AG04450 (cell line): ENCODE data around the gene RIGI. TPM values are rescaled to one million over a fixed set of nuclear protein-coding genes. Genes with fewer than 3 reads are reported as not detected.
A peak's percentile ranks its signal among the peaks of the same experiment; 100 is the strongest.

Source experiments
- CTCF ChIA-PET: fragments of 300-600, 350-600 bp; formaldehyde crosslinking; extraction: SDS; loops from one replicate; lab custom pipeline; 2022; ENCODE audit warnings: antibody characterized with exemption, inconsistent platforms; lab: Charles Lee
- POLR2A ChIA-PET: fragments of 350-600 bp; formaldehyde crosslinking; extraction: SDS; loops from one replicate; lab custom pipeline; 2021; ENCODE audit warnings: antibody characterized with exemption, inconsistent platforms; lab: Yijun Ruan, JAX
- DNase-seq: peaks from one replicate; pipeline ENCODE4 v3.0.0-alpha.2; 2011; ENCODE audit warnings: low read depth, low spot score
- H3K27ac ChIP-seq: one replicate; pipeline ENCODE4 v1.5.1; 2012; ENCODE audit warnings: low read depth, low read length, control low read depth
- H3K27me3 ChIP-seq: one replicate; pipeline ENCODE4 v1.6.0; 2012; ENCODE audit warnings: low read length; ENCODE audit not compliant: control insufficient read depth, insufficient read depth
- H3K4me3 ChIP-seq: 2 replicates; pipeline ENCODE4 v1.5.1; 2011; ENCODE audit warnings: mild to moderate bottlenecking, low read depth, low read length, control low read depth
- H3K9me3 ChIP-seq: 2 replicates; pipeline ENCODE4 v1.5.1; 2012; ENCODE audit warnings: low read length; ENCODE audit not compliant: control insufficient read depth, insufficient read depth
- polyA plus RNA-seq: library from polyadenylated mRNA; depleted of rRNA; stranded (reverse); fragments of >200 nt; gene quantifications from 2 replicates; pipeline ENCODE4 v1.2.3, GENCODE V29; 2011
- TF ChIP-seq, protein P1 (sequence below): IDR thresholded peaks from 2 replicates; pipeline ENCODE4 v1.5.1; 2011; ENCODE audit warnings: low read depth, low read length, control low read depth, inconsistent platforms

The RIGI gene
- polyA plus RNA-seq, 1 experiment = 11.1 TPM

DNA sequence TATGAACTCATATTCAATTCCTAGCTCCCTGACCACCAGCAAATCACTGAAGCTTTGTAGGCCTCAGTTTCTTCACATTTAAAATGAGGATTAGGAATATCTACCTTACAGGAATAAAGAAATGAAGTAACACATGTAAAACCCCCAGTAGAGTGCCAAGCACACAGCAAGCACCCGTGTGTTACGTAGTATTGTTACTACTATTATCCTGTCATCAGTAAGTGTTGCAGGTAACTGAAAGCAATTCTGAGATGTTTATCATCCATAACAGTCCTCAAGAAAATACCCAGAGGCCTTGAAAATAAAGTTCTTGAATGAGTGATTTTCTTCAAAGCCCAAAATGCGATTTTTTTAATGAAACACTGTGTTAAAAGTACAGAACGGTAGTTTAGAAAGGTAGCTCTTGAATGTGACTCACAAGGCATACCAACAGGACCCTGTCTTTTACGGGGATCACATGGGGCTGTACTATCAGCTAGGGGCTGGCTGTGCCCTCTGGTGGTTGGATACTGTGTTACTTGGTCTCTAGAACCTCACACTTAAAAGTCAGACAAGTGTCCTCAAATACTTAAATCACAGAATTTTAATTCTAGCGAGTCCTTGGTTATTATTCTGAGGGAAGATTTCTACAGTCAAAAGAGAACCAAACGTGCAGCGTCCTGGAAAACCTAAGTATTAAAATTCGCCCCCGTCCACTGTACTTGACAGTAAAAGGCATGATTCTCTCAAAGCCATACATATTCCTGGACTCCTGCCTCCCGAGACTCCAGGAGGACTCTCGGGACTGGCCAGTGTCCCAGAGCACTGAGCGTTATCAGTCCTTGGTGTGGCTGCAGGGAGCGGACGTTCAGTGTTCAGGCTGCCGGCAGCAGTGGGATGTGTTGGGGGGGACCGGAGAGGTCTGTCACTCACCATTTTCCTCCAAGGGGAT lies 46.2 kb upstream of the RIGI start:
- TF ChIP-seq, protein P1, sequence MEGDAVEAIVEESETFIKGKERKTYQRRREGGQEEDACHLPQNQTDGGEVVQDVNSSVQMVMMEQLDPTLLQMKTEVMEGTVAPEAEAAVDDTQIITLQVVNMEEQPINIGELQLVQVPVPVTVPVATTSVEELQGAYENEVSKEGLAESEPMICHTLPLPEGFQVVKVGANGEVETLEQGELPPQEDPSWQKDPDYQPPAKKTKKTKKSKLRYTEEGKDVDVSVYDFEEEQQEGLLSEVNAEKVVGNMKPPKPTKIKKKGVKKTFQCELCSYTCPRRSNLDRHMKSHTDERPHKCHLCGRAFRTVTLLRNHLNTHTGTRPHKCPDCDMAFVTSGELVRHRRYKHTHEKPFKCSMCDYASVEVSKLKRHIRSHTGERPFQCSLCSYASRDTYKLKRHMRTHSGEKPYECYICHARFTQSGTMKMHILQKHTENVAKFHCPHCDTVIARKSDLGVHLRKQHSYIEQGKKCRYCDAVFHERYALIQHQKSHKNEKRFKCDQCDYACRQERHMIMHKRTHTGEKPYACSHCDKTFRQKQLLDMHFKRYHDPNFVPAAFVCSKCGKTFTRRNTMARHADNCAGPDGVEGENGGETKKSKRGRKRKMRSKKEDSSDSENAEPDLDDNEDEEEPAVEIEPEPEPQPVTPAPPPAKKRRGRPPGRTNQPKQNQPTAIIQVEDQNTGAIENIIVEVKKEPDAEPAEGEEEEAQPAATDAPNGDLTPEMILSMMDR = peak; percentile 80
- Histone ChIP-seq H3K27me3 (no peaks in the 10 kb centered on the region), H3K27ac (peak overlapping the region; percentile 62), H3K4me3 (peak overlapping the region; percentile 96), H3K9me3 (no peaks in the 10 kb centered on the region; the same call in 1 of the 2 replicates)
- ChIA-PET CTCF (interaction anchor here (0.6 to 20.3 kb wide), 32 partner anchors 9 to 426 kb away, joined by 3 to 1261 read pairs (median 4); partner anchors contain the start of genes ACO1 and RIGI), POLR2A (interaction anchor here (1.4 kb wide), 1 partner anchor 193 kb away, joined by 8 read pairs; no protein-coding TSS in a partner anchor)
- no peak for DNase-seq

DNA sequence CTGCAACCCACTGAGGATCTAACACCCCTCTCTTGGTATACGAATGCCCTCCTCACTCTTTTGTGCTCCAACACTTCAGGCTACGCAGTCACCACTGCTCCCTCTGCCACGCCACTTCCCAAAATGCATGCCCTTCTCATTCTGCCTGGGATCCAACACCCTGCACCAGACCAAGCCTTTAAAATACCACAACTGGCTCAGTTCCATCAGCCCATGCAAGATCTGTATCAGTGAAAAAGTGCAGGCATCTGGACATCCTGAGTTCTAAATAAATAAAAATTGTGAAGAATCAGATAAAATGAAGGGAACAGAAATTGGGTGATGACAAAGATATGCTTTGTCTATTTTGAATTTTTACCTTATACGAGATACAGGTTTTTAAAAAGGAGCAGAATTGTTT lies 44.3 kb upstream of the RIGI start:
- ChIA-PET POLR2A (no interaction called here), CTCF (no interaction called here)
- H3K4me3 ChIP-seq = no peak overlapping the region
- H3K27me3 ChIP-seq = no peaks in the 10 kb centered on the region
- no peaks in the 10 kb centered on the region; the same call in 1 of the 2 replicates for H3K9me3 ChIP-seq
- no peak for DNase-seq
- TF ChIP-seq, protein P1 = no peak
- H3K27ac ChIP-seq = no peak overlapping the region

DNA sequence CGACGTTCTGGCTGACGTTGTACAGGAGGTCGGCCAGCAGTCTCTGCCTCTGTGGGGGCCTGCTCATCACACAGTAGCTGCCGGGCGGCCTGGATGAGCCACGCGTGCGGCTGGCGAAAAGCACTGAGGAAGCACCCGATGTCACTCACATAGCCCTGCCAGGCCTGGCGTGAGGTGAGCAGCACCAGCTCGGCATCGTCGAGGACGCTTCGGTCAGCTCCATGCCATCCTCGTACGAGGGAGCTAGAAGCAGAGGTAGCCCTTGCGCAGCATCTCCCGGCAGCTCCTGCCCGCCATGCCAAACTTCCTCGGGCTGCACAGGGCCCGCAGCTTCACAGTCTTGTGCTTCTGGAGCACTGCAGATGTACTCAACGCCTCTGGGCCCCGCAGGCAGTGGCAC lies 40.8 kb upstream of the RIGI start:
- no peaks in the 10 kb centered on the region for H3K27me3 ChIP-seq
- POLR2A ChIA-PET = no interaction called here
- no peaks in the 10 kb centered on the region for H3K9me3 ChIP-seq
- no peak for DNase-seq
- H3K4me3 ChIP-seq = no peak overlapping the region
- CTCF ChIA-PET = interaction anchor here (3.2 to 7.7 kb wide), 2 partner anchors 13 to 188 kb away, joined by 17 to 69 read pairs; no protein-coding TSS in a partner anchor
- no peak overlapping the region for H3K27ac ChIP-seq
- TF ChIP-seq, protein P1 = no peak

DNA sequence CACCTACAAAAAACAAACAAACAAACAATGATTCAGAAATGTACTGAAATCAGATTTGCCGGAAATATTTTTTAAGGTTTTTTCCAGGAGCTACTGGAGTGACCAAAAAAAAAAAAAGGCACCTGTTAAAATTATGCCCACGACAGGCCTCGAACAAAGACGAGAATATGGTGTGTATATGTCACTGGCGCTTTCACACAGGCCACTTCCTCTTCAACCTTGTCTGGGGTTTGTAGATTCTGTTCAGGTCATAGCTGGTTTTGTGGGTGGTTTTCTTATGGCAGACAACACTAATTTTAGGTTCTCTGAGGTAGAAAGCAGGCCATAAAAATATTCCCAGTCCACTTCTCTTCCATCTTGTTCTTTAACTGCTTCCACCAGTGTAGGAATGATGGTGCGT lies 40.0 kb upstream of the RIGI start:
- H3K4me3 ChIP-seq = no peak overlapping the region
- no peaks in the 10 kb centered on the region for H3K27me3 ChIP-seq
- no peak overlapping the region for H3K27ac ChIP-seq
- POLR2A ChIA-PET = no interaction called here
- no peak for DNase-seq
- H3K9me3 ChIP-seq = no peaks in the 10 kb centered on the region
- CTCF ChIA-PET = interaction anchor here (1.2 to 7.7 kb wide), 3 partner anchors 14 to 187 kb away, joined by 3 to 69 read pairs (median 17); no protein-coding TSS in a partner anchor
- TF ChIP-seq, protein P1 = no peak

DNA sequence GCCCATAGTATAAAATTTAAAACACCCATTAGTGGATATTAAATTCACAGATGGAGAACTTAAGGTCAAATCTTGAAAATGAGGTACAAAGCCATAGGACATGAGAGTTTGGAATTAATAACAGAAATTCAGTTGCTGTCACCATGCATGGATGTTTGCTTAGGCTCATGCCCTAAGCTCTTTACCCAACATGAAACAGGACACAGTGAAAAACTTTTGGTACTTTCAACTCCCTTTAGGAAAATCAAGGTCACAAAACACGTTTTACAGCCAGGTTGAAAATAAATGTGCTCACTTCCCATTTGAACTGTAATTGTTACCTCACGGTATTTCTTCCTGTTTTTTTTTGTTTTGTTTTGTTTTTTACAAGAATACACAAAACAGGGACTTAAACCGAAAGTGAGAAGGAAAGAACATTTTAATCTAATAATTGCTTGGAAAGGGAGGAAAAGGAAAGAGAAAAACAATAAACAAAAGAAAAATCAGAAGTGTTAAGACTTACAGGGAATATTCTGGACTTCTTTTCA lies 32.5 kb upstream of the RIGI start:
- ChIA-PET POLR2A (no interaction called here), CTCF (interaction anchor here (1.6 to 3.1 kb wide), 4 partner anchors 14 to 179 kb away, joined by 6 to 24 read pairs (median 10); no protein-coding TSS in a partner anchor)
- TF ChIP-seq, protein P1 = no peak
- no peak overlapping the region for H3K27ac ChIP-seq
- H3K9me3 ChIP-seq = no peaks in the 10 kb centered on the region
- DNase-seq = no peak
- no peak overlapping the region for H3K4me3 ChIP-seq
- H3K27me3 ChIP-seq = no peaks in the 10 kb centered on the region
